Nephron progenitor cell (in vitro differentiated cells): Measurements from ENCODE around the gene ZACN.
A peak's percentile ranks its signal among the peaks of the same experiment; 100 is the strongest.

Experiments
- DNase-seq: peaks from one replicate; pipeline ENCODE4 v3.0.0; 2021
- H3K27ac Mint-ChIP-seq: 2 replicates; pipeline ENCODE4 v1.8.0; 2021; ENCODE audit warnings: mild to moderate bottlenecking, moderate library complexity, mixed read lengths
- H3K27me3 Mint-ChIP-seq: 2 replicates; pipeline ENCODE4 v1.8.0; 2021; ENCODE audit warnings: mild to moderate bottlenecking, low read depth, mixed read lengths; ENCODE audit not compliant: poor library complexity
- H3K36me3 Mint-ChIP-seq: 2 replicates; pipeline ENCODE4 v1.8.0; 2021; ENCODE audit warnings: low read depth, mixed read lengths
- H3K4me1 Mint-ChIP-seq: 2 replicates; pipeline ENCODE4 v1.8.0; 2021; ENCODE audit warnings: mixed read lengths
- H3K4me3 Mint-ChIP-seq: 2 replicates; pipeline ENCODE4 v1.8.0; 2021; ENCODE audit warnings: mild to moderate bottlenecking, moderate library complexity, mixed read lengths
- H3K9me3 Mint-ChIP-seq: 2 replicates; pipeline ENCODE4 v1.8.0; 2021; ENCODE audit warnings: mild to moderate bottlenecking, moderate library complexity, mixed read lengths
- TF ChIP-seq, protein P1 (sequence below): fragments of 200-600 bp; sonication (generic); IDR thresholded peaks from 2 replicates; pipeline ENCODE4 v1.5.0; 2021; ENCODE audit warnings: antibody characterized with exemption

The ZACN gene

DNA sequence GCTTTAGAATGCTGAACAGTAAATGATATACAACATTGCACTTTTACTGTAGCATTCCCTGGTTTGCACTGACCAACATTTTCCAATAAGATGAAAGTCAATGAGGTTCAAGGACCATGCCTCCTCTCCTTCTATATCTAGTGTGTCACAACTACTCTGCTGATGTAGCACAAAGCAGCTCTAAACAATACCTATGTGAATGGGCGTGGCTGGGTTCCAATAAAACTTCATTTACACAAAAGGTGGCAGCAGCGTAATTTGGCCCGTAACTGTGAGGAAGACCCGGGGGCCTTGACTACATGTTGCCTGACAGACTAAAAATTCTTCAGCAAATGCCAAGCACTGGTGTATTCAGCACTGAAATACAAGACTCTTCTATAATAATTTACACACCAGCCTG is 13.2 kb upstream of the ZACN start:
- Mint-ChIP-seq H3K4me1 (peaks cover 7% of the 10 kb centered on the region), H3K27me3 (no peaks in the 10 kb centered on the region), H3K36me3 (peaks cover 61% of the 10 kb centered on the region), H3K27ac (no peak overlapping the region), H3K4me3 (no peak overlapping the region), H3K9me3 (no peaks in the 10 kb centered on the region)
- DNase-seq = no peak
- TF ChIP-seq, protein P1, sequence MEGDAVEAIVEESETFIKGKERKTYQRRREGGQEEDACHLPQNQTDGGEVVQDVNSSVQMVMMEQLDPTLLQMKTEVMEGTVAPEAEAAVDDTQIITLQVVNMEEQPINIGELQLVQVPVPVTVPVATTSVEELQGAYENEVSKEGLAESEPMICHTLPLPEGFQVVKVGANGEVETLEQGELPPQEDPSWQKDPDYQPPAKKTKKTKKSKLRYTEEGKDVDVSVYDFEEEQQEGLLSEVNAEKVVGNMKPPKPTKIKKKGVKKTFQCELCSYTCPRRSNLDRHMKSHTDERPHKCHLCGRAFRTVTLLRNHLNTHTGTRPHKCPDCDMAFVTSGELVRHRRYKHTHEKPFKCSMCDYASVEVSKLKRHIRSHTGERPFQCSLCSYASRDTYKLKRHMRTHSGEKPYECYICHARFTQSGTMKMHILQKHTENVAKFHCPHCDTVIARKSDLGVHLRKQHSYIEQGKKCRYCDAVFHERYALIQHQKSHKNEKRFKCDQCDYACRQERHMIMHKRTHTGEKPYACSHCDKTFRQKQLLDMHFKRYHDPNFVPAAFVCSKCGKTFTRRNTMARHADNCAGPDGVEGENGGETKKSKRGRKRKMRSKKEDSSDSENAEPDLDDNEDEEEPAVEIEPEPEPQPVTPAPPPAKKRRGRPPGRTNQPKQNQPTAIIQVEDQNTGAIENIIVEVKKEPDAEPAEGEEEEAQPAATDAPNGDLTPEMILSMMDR = no peak

DNA sequence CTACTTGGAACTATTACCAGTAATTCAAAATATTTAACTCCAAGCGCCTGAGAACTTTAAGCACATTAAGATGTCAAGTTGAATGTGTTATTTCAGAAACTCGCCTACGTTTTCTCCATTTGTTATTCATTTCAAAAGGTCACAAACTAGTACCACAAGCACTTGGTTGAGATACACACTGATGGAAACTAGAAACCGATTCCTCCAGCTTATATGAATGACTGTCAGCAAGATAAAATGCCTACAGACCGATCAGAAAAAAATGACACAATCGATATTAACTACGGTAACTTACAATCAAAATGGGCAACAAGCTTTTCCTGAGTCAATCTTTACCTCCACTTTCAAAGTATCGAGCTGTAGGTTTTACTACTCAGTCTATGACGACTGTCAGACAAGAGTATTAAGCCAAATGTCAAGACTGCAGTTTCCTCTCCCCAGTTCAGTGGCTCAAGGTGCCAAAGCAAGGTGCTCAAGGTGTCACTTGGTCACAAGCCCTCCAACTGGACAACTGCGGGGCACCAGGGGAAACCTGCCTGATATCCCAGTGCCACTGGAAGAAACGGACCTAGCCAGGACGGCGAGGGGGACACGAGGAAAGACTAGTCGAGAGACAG is 7.3 kb upstream of the ZACN start:
- no peak for DNase-seq
- Mint-ChIP-seq H3K9me3 (no peaks in the 10 kb centered on the region), H3K4me3 (peak overlapping the region; percentile 95), H3K36me3 (peaks cover 15% of the 10 kb centered on the region), H3K27ac (peak overlapping the region; percentile 90), H3K27me3 (peaks cover 40% of the 10 kb centered on the region), H3K4me1 (peaks cover 42% of the 10 kb centered on the region)
- TF ChIP-seq, protein P1 = no peak

DNA sequence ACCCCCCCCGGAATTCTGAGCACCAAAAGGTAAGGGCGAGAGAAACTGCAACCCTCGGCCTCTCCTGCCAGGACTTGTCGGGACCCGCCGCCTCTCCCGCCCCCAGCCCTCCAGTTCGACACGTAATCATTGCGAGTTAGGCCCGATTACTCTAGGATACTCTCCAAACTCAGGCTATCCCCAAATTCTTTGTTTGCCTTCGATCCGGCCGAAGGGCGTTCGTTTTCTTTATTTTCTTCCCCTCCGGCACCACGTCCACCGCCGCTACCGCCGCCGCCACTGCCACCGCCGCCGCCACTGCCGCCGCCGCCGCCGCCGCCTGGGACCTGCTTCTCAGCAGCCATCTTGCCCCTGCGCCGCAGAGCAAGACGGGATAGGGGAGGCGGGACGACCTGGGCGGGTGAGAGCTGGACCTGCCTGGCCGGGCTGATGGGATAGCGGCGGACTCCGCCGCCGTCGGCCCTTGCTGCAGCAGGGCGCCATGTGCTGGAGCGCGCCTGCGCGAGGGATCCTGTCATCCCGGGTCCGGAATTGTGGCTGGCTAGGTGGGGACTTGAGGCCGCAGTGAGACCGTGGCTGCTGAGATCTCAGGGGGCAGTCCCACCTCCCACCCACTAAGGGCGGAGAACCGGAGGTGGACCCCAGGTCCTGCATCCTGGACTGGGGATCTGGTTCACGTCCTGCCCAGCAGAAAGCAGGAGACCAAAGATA is 6.7 kb upstream of the ZACN start, which contains the start of gene SRP68:
SRP68 (minus strand) TSS at position 370 of the 711 bp plus-strand sequence; CDS start at position 344, 26 bp downstream.
- H3K4me1 Mint-ChIP-seq = peaks cover 49% of the 10 kb centered on the region
- peaks cover 10% of the 10 kb centered on the region for H3K36me3 Mint-ChIP-seq
- TF ChIP-seq, protein P1 = no peak
- H3K9me3 Mint-ChIP-seq = no peaks in the 10 kb centered on the region
- peak; percentile 94 for DNase-seq
- H3K27ac Mint-ChIP-seq = peak within 1 kb of the TSS; percentile 90
- H3K4me3 Mint-ChIP-seq = peak within 1 kb of the TSS; percentile 95
- peaks cover 47% of the 10 kb centered on the region for H3K27me3 Mint-ChIP-seq

DNA sequence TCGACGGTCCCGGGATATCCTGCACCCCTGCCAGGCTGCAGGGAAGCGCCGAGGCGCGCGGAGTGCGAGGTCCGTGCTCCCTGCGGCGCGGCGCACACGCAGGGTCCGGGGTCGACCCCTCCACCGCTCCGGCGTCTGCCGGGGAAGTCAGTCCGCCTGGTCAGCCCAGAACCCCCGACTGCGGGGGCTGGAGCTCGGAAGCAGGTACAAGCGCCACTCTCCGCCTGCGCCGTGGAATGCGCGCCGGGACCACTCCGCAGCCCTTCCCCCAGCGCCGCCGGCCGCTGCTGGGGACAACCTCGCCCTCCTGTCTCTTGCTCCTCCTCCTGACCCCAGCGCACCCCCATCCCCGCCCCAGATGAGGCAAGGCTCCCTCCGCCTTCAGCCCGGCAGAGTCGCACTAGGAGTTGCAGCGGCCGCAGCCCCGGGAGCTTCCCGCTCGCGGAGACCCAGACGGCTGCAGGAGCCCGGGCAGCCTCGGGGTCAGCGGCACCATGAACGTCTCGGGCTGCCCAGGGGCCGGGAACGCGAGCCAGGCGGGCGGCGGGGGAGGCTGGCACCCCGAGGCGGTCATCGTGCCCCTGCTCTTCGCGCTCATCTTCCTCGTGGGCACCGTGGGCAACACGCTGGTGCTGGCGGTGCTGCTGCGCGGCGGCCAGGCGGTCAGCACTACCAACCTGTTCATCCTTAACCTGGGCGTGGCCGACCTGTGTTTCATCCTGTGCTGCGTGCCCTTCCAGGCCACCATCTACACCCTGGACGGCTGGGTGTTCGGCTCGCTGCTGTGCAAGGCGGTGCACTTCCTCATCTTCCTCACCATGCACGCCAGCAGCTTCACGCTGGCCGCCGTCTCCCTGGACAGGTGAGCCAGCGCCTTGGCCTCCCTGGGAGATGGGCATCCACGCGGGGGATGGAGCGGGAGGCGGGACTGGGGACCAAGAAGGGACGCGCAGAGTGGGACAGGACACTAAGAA is 4.3 kb upstream of the ZACN start, which contains the start of gene GALR2:
GALR2 (plus strand) TSS at position 392 of the 974 bp plus-strand sequence; CDS start at position 495, 103 bp downstream.
- peaks cover 71% of the 10 kb centered on the region for H3K27me3 Mint-ChIP-seq
- DNase-seq = peak; percentile 55
- TF ChIP-seq, protein P1 = no peak
- peak within 1 kb of the TSS; percentile 79 for H3K4me3 Mint-ChIP-seq
- H3K27ac Mint-ChIP-seq = no peak within 1 kb of the TSS
- H3K9me3 Mint-ChIP-seq = no peaks in the 10 kb centered on the region
- H3K36me3 Mint-ChIP-seq = no peaks in the 10 kb centered on the region
- H3K4me1 Mint-ChIP-seq = peaks cover 64% of the 10 kb centered on the region

DNA sequence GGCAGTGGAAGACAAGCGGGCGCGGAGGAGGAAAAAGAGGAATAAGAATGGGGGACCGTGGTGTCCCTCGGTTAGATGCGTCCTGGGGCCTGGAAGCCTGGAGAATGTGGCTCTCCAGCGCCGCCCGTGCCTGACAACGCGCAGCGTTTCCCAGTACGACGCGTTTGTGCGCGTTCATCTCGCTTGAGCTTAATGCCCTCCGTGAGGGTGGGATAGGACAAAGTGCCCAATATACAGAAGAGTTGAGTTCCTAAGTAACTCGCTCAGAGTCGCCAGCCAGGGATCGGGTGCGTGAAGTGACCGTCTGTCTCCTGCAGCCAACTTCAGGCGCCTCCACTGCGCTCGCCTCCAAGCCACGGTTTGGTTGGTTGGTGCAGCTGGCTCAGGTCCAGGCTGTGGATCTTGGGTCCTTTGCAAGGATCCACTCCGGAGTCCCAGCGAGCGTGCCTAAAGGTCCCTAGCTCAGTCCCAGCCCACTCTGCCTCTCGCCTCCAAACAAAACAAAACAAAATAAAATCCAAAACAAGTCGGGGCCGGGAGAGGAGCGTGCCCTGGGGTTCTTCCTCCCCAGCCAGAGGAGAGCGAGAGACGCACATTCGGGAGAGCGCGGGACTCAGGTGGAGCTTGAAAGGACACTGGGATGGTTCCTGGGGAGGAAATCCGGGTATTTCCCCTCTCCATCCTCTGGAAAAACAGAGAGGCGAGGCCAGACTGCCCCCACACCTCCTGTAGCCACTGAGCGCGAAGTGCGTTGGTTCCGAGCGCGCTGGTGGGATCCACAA is 3.4 kb upstream of the ZACN start:
- Mint-ChIP-seq H3K4me3 (peak overlapping the region; percentile 79), H3K27ac (no peak overlapping the region), H3K4me1 (peaks cover 66% of the 10 kb centered on the region), H3K27me3 (peaks cover 75% of the 10 kb centered on the region), H3K36me3 (no peaks in the 10 kb centered on the region), H3K9me3 (no peaks in the 10 kb centered on the region)
- peak; percentile 54 for DNase-seq
- TF ChIP-seq, protein P1 = peak; percentile 19
